GM21825 (cell line): ENCODE measurements around the gene CCDC146.
"Not testable (repeated sequence)": the region's sequence is repeated elsewhere in the genome, so short reads cannot be mapped to it uniquely, and the experiment has no call there.

Experiments
- ATAC-seq: cut with Tn5 transposase; IDR thresholded peaks from one replicate; pipeline ENCODE4 v1.9.1; 2021; ENCODE audit warnings: mild to moderate bottlenecking, moderate library complexity; ENCODE audit not compliant: unreplicated experiment

The CCDC146 gene

DNA sequence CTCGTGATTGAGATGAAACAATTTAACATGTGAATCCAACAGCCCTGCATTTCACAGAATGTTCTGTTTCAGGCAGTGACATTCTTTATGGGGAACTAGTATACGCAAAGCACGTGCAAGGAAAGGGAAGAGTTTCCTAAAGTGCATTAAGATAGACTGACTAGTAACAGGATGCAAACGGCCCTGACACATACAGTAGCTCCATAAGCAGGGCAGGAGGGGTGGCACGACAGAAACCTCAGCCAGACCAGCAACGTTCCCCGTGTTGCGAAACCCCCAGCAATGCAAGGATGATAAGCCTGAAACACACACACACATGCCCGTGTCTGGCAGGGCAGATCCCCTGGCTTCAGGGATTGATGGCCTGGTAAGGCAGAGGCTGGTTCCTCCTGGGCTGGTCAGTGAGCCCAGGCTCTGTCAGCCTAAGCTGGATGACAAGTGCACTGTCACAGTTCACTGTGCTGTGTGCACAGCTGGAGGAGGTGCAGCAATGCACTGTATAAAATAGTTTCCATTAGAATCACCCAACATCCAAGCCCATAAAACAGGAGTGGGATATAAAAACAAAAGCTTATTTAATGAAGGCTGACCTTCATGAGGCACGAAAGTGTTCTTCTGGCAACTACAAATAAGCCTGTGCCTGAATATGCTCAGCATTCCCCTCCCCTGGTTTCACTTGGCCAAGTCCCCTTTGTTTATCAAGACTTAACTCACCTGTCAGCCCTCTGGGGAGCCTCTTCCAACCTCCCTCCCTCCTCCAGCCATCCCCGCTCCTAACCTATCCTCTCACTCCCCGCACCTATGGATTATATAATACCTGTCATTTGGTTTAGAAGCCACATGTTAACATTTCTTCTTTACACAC, 204.9 kb downstream of the CCDC146 start:
- ATAC-seq, result no peak

DNA sequence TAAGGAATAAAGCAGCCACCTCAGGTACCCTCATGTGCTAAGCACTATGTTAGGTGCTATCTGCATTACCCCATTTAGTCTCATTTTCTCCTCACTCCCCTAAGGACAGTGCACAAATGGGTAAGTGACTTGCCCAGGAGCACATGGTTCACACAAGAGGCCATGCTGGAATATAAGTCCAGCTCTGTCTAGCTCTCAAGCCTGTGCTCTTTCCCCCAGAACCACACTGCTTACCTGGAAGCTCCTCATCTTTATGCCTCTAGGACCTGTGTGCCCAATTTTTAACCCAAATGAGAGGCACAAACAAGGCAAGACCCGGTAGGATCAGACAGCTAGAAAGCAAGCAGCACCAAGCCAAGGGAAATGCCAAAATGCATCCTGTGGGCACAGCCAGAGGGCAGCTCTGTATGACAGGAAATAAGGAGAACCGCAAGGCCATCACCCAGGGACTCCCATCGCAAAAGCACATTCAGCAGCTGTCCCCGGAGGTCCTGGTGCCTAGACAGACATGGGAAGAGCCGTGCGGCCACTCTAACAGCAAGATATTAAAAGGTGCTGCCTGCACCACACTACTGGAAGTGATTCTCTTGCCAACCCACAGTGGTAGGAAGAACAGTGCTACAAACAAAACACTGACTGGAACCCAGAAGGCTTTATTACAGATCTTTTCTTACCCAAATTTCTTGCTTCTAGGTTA, 205.7 kb downstream of the CCDC146 start:
- ATAC-seq, result no peak

DNA sequence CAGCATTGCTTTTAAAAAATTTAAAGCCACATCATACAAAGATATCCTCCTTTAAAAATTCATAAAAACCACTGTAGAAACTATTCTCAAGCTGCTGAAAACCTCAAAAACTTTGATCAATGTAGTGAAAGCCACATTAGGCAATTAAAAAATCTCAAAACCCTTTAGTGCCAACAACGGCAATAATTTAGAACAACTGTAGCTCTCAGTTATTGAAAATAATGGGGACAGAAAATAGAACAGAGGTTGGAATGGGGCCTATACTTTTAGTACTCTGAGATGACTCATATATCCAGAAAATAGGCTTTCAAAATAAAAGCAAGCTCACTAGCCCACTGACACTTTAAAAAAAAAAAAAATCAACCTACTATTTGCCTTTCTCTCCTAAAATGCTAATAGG, 206.3 kb downstream of the CCDC146 start:
- ATAC-seq, result no peak

DNA sequence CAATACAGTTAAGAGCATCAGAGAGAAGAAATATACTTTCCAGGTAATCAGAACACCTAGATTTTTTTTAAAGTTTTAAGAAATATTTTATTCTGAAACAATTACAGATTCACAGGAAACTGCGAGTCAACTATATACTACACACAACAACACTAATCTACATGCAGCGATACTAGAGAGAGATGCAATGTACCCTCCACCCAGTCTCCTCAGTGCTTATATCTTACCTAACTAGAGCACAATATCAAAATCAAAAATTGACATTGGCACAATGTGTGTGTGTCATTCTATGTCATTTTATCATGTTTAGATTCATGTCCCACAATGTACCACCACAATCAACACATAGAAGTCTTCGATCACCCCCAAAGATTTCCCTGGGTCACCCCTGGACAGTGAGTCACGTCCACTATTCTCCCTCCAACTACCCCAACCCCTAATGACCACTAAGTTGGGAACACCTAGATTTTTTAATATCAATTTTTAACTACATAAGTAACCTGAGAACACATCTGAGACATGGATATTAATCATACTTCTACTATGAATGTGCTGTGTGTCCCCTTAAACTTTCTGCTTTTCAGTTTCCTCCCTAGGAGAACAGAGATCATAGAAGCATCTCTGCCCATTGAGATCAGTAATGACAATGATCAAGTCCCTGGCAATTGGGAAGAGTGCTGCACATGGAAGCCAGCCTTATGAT, 207.2 kb downstream of the CCDC146 start:
- peak; percentile 10 for ATAC-seq

GRCh38 chr7:77330169-77330882, 207.9 kb downstream of the CCDC146 start:
- ATAC-seq, result peak; percentile 65

- peak; percentile 74 for ATAC-seq
Observed at GRCh38 chr7:77331938-77332695, 209.7 kb downstream of the CCDC146 start.

- ATAC-seq, result not testable (repeated sequence)
Observed at GRCh38 chr7:77334039-77334438, 211.6 kb downstream of the CCDC146 start.

DNA sequence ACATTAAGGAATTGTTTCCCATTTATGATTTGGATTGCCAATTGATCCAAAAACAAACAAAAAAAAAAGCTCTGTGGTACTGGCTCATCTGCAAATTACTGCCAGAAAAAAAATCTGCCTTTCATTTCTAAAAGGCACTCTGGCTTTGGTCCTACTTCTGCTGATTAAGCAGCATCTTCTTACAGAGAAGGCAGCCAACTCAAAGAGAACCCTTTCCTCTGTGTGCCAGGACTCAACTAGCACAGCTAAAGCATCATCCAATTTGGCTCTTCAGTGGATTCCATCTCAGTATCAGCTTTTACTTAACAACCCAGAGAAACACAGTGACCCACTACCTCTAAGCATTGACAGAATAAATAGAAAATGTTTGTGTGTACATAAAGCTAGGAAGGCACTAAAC, 213.2 kb downstream of the CCDC146 start:
- no peak for ATAC-seq

- ATAC-seq, result no peak
Observed at GRCh38 chr7:77337456-77337990, 215.1 kb downstream of the CCDC146 start.

- ATAC-seq, result no peak
Observed at GRCh38 chr7:77338260-77338659, 215.8 kb downstream of the CCDC146 start.

GRCh38 chr7:77338883-77339629, 216.6 kb downstream of the CCDC146 start:
- no peak for ATAC-seq

GRCh38 chr7:77339726-77340125, 217.3 kb downstream of the CCDC146 start:
- no peak for ATAC-seq
